NCI-H1105 treated with DMSO at 0.1 percent for 48 hours (cell line): ENCODE measurements around the gene ACCSL.
A peak's percentile ranks its signal among the peaks of the same experiment; 100 is the strongest.

Source experiments
- DNase-seq: peaks from one replicate; lab custom pipeline; 2025; lab: John Stamatoyannopoulos, UW

ACCSL gene

GRCh38 chr11:44018127-44018521, 29.7 kb upstream of the ACCSL start:
- peak; percentile 27 for DNase-seq

GRCh38 chr11:44018829-44019228, 29.0 kb upstream of the ACCSL start:
- no peak for DNase-seq

DNA sequence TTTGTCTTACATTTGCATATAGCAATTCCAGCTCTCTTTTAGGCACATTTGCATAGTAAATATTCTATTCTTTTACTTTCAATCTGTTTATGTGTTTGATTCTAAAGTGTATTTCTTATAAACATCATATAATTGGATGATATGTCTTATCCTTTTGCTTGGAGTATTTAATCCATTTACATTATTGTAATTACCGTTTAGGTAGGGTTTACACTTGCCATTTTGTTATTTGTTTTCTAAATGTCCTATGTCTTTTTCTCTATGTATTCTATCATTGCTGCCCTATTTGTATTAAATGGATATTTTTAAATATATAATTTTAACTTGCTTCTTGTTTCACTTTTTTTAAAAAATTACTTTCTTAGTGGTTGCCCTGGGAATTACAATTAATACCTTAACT, 22.8 kb upstream of the ACCSL start:
- DNase-seq = no peak

DNA sequence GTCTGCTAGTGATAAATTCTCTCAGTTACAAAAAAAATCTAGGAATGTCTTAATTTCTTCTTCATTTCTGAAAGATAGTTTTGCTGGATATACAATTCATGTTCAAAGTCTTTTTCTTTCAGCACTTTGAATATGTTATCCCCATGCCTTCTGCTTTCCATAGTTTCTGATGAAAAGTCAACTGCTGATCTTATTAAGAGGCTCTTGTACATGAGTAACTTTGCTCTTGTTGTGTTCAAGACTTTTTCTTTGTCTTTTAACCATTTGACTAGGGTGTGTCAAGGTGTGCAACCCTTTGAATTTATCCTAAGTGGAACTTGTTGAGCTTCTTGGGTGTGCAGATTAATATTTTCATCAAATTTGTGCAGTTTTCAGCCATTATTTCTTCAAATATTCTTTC, 22.1 kb upstream of the ACCSL start:
- no peak for DNase-seq

DNA sequence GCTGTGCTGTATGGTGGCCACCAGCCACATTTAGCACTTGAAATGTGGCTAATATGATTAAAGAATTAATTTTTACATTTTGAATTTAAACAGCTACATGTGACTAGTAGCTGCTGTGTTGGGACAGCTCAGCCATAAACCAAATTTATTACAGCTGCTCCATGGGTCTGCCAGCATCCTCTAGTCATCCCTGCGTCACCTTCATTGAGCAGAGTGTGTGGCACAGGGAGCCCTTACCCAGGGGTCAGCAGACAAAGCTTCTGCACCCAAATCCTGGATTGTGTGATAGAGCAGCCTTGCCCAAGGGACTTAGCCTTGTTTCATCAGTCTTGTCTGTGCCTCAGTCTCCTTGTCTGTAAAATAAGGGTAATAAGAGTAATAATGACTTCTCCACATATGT, 19.4 kb upstream of the ACCSL start:
- no peak for DNase-seq

- DNase-seq = no peak
Measured at GRCh38 chr11:44028816-44029506, 18.8 kb upstream of the ACCSL start.

DNA sequence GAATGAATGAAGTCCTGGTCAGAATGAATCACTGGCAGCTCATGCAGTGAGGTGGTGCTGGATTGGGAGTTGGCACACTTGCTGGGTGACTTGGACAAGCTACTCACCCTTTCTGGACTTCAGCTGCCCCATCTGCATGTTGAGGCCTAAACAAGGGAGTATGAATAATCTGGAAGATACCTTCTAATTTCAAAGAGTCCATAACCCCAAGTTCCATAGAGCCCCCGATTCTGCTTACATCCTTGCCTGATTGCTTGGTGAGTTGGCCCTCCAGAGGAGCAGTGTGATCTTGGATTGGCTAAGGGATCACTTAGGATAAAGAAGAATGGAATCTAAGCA, 18.3 kb upstream of the ACCSL start:
- DNase-seq = no peak

- no peak for DNase-seq
Measured at GRCh38 chr11:44029977-44030911, 17.5 kb upstream of the ACCSL start.

DNA sequence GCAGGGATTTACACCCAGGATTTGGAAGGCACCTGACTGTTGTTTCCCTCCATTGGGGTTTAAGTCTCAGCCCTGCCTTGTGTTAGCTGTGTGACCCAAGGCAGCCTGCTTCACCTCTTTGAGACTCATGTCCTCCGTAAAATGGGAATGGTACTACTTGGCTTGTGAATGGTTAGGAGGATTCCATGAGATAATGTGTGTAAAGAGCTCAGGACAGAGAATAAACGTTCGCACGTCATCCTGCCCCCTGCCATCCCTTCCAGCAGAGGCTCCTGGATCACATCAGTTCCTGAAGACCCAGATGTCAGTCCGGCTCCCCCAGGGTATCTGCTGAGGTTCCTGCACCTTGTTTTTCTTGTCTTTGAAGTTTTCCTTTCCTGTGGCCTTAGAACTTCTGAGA, 16.8 kb upstream of the ACCSL start:
- DNase-seq = no peak

- no peak for DNase-seq
Measured at GRCh38 chr11:44031549-44031948, 16.2 kb upstream of the ACCSL start.

GRCh38 chr11:44032299-44033085, 15.3 kb upstream of the ACCSL start:
- DNase-seq = no peak

DNA sequence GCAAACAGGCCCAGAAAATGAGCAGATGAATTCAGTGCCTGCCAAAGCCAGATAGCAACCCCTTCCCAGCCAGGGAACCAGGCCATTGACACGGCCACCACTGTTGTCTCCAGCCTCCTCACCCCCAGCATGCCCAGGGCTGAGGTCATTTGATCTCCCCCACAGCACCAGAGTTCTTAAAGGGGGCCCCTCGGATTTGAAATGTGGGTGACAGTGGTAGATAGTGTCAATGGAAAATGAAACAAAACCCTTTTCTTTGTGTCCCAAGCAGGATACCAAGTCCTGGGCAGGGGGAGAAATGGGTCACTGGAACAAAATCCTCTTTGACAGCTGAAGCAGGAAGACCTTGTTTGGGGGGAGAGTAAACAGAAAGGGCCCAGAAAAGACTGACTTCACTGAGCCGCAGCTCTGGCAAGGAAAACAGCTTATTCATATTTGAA, 14.3 kb upstream of the ACCSL start:
- no peak for DNase-seq

DNA sequence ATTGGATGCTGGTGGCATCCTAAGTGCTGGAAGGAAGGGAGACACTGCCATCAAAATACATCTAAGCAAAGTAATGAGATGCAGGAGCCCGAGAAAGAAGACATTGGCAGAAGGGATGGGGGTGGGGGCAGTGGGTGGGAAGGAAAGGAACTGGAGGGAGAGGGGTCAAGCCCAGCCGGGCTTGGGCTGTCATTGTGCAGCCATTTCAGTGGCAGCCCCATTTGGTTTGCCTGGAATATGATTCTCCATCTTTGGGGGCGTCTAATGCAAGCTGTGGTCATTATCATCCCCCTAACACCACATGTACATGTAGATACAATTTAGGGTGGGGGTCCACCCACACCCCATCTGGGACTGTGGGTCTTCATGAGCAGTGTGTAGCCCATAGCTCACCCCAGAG, 13.9 kb upstream of the ACCSL start:
- DNase-seq = no peak

- no peak for DNase-seq
Measured at GRCh38 chr11:44034639-44035038, 13.1 kb upstream of the ACCSL start.

- DNase-seq = peak; percentile 18
Measured at GRCh38 chr11:44036811-44037657, 10.7 kb upstream of the ACCSL start.

DNA sequence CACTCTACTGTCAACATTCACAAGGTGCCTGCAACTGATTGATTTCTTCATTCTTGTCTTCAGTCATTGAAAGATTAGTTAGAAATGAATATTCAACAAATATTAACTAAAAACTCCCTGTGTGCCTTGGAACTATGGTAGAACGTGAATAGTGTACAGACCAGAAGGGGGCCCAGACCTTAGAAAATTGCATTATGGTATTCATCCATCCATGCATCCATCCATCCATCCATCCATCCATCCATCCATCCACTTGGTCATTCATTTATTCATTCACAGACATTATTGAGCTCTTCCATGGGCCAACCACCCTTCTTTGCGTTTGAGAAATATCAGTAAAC, 10.2 kb upstream of the ACCSL start:
- DNase-seq = no peak

DNA sequence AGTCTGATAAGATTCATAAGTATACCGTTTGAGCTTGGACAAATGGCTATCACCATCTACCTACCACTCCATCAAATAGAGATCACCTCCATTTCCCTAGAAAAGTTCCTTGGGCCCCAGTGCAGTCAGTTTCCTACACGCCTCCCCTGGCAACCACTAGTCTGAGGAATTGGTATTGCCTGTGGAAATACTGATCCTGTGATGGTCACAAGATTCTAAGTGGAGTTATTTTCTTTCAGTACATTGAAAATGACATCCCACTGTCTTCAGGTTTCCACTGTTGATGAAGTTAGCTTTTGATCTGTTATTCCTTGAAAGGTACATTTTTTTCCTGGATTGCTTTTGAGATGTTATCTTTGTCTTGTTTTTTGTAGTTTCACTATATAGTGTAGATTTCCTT, 4.6 kb upstream of the ACCSL start:
- DNase-seq = no peak

- no peak for DNase-seq
Measured at GRCh38 chr11:44046182-44046581, 1.6 kb upstream of the ACCSL start.

GRCh38 chr11:44047298-44047697, 483 bp upstream of the ACCSL start:
- DNase-seq = no peak

DNA sequence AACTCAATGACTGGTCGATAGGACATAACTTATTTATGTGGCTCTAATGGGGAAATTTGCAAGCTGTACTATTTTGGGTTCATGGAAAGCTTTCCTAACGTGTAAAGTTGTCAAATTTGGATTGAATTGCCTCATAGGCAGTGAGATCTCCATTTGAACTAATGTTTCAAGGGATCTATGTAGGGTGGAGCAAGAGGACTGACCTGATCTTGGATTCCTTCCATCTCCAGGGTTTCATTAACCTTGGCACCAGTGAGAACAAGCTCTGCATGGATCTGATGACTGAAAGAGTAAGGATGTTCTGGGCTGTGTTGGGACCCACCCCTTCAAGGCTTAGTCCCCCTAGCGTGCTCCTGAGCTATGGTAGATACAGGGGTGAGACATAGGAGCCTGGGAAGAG, 2.1 kb downstream of the ACCSL start:
- DNase-seq = no peak

DNA sequence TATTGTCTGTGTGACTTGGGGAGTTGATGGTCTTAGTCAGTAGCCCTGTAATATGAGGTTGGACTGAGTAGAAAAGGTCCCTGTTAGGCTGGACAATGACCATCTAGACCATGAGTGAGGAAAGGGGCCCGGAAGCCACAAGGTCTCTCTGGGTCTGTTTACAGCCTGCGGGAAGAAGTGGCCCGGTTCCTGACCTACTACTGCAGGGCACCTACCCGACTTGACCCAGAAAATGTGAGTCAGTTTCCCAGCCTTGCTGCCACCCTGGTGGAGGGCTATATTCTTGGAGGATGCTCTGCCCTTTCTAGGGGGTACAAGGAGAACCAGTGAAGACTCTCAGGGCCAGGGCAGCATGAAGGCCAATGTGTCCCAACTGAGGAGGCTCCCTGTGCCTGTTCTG, 3.4 kb downstream of the ACCSL start:
- DNase-seq = no peak

DNA sequence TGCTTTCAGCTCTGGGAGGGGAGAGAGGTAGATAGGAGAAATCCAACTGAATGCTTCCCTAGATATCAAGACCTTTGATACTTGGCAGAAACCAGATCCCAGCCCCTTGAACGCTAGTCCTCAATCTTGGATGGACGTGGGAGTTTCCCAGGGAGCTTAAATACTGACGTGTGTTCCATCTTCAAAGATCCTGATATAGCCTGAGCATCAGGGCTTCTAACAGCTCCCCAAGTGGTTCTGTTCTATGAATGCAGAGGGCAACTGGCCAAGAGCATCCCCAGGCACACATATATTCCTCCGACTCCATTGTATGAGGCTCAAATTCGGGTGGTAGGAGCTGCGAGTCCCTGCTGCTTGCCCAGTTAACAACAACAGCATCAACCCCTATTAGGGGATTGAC, 9.6 kb downstream of the ACCSL start:
- DNase-seq = no peak
